Fibroblast of lung (primary cell): ENCODE results near the gene BCL2L13. TPM values are rescaled to one million over a fixed set of nuclear protein-coding genes. Genes with fewer than 3 reads are reported as not detected.

ENCODE experiments used
- DNase-seq, 2 donors: peaks; one replicate each; pipeline versions ENCODE4 v3.0.0 to v3.0.0-alpha.2; 2010; ENCODE audit warnings: low read depth in 2 of 2
- H2AFZ ChIP-seq: 2 replicates; pipeline ENCODE4 v1.5.1; 2012; ENCODE audit warnings: low read length, control low read depth, inconsistent platforms
- H3K27ac ChIP-seq: 2 replicates; pipeline ENCODE4 v1.5.1; 2011; ENCODE audit warnings: low read length, control low read depth; ENCODE audit not compliant: insufficient read depth
- H3K27me3 ChIP-seq: 2 replicates; pipeline ENCODE4 v1.5.1; 2011; ENCODE audit warnings: mild to moderate bottlenecking, low read length; ENCODE audit not compliant: control insufficient read depth, insufficient read depth
- H3K36me3 ChIP-seq: 2 replicates; pipeline ENCODE4 v1.5.1; 2011; ENCODE audit warnings: low read length; ENCODE audit not compliant: control insufficient read depth, insufficient read depth
- H3K4me1 ChIP-seq: 2 replicates; pipeline ENCODE4 v1.5.1; 2011; ENCODE audit warnings: low read length; ENCODE audit not compliant: control insufficient read depth, insufficient read depth; ENCODE audit errors: extremely low read depth
- H3K4me2 ChIP-seq: 2 replicates; pipeline ENCODE4 v1.5.1; 2011; ENCODE audit warnings: low read length, control low read depth; ENCODE audit not compliant: insufficient read depth; ENCODE audit errors: extremely low read depth
- H3K4me3 ChIP-seq, 4 experiments: fragments of 200-600 bp in 1 of 4; sonication (generic) in 1 of 4; replicated peaks in 1 of 4; 2 replicates each; pipeline ENCODE4 v1.5.1; 2011 to 2016; ENCODE audit warnings: low read length in 4 of 4, low read depth in 3 of 4, mild to moderate bottlenecking in 3 of 4, control low read depth in 2 of 4, inconsistent platforms in 1 of 4, mixed read lengths in 1 of 4; ENCODE audit not compliant: insufficient read depth in 1 of 4; ENCODE audit errors: control extremely low read depth in 1 of 4
- H3K79me2 ChIP-seq: 2 replicates; pipeline ENCODE4 v1.5.1; 2012; ENCODE audit warnings: mild to moderate bottlenecking, low read length, inconsistent platforms; ENCODE audit not compliant: control insufficient read depth, insufficient read depth
- H3K9ac ChIP-seq: 2 replicates; pipeline ENCODE4 v1.5.1; 2011; ENCODE audit warnings: mild to moderate bottlenecking, low read length, control low read depth; ENCODE audit not compliant: insufficient read depth
- H3K9me3 ChIP-seq: 2 replicates; pipeline ENCODE4 v1.5.1; 2012; ENCODE audit warnings: low read depth, low read length; ENCODE audit not compliant: control insufficient read depth, insufficient read depth
- H4K20me1 ChIP-seq: 2 replicates; pipeline ENCODE4 v1.5.1; 2011; ENCODE audit warnings: low read length; ENCODE audit not compliant: control insufficient read depth, insufficient read depth; ENCODE audit errors: extremely low read depth
- CTCF ChIP-seq, 2 donors: IDR thresholded peaks in 1 of 2; conservative IDR thresholded peaks in 1 of 2; 1 replicate in 1 of 2; 2 replicates in 1 of 2; pipeline ENCODE4 v1.5.1; 2011 to 2012; ENCODE audit warnings: low read length in 2 of 2, control low read depth in 1 of 2, inconsistent platforms in 1 of 2, low read depth in 1 of 2, mild to moderate bottlenecking in 1 of 2
- EZH2 ChIP-seq: IDR thresholded peaks from 2 replicates; pipeline ENCODE4 v1.5.1; 2012; ENCODE audit warnings: low read length, control low read depth, mild to moderate bottlenecking; ENCODE audit errors: missing control alignments
- polyA plus RNA-seq, 2 donors: library from polyadenylated mRNA; depleted of rRNA in 1 of 2; stranded (reverse) in 1 of 2; unstranded in 1 of 2; fragments of >200 nt; gene quantifications; 2 replicates each; pipeline ENCODE4 v1.2.1, GENCODE V29; 2011 to 2012; ENCODE audit warnings: missing spikeins in 1 of 2
- total RNA-seq: library from RNA; depleted of rRNA; stranded (reverse); fragments of >200 nt; gene quantifications from 2 replicates; pipeline ENCODE4 v1.2.1, GENCODE V29; 2014

Gene BCL2L13
- total and polyA plus RNA-seq, 2 donors (not counting 1 experiment from before 2014, with no cell fraction given): 65.1 to 76.8 TPM

- Histone ChIP-seq H3K9ac (no peak overlapping the region), H3K27ac (no peak overlapping the region), H3K9me3 (no peaks in the 10 kb centered on the region), H3K4me2 (no peak overlapping the region), H3K4me3 (no peak overlapping the region), H3K4me1 (peaks cover 3% of the 10 kb centered on the region), H3K27me3 (no peaks in the 10 kb centered on the region), H4K20me1 (no peaks in the 10 kb centered on the region), H3K36me3 (no peaks in the 10 kb centered on the region), H3K79me2 (no peaks in the 10 kb centered on the region), H2AFZ (no peak overlapping the region)
- no peak for DNase-seq
- TF ChIP-seq EZH2: no peak
- TF ChIP-seq CTCF (conservative IDR thresholded peaks at IDR 0.05 in 1 of 2, IDR thresholded peaks at IDR 0.05 in 1 of 2; ENCODE audit: low read depth in 1 of 2, low read length in 2 of 2): no peak
Observed at GRCh38 chr22:17779286-17780115, 140.9 kb downstream of the BCL2L13 start.

- H4K20me1 ChIP-seq: no peaks in the 10 kb centered on the region
- no peaks in the 10 kb centered on the region for H3K36me3 ChIP-seq
- no peak for DNase-seq
- no peak overlapping the region for H3K9ac ChIP-seq
- H2AFZ ChIP-seq: no peak overlapping the region
- H3K4me2 ChIP-seq: no peak overlapping the region
- no peaks in the 10 kb centered on the region for H3K27me3 ChIP-seq
- no peak overlapping the region for H3K27ac ChIP-seq
- H3K4me1 ChIP-seq: peaks cover 3% of the 10 kb centered on the region
- no peaks in the 10 kb centered on the region for H3K79me2 ChIP-seq
- TF ChIP-seq EZH2 (no peak), CTCF (conservative IDR thresholded peaks at IDR 0.05 in 1 of 2, IDR thresholded peaks at IDR 0.05 in 1 of 2; ENCODE audit: low read depth in 1 of 2, low read length in 2 of 2) (no peak)
- H3K9me3 ChIP-seq: no peaks in the 10 kb centered on the region
- no peak overlapping the region for H3K4me3 ChIP-seq
Observed at GRCh38 chr22:17780116-17780740, 141.7 kb downstream of the BCL2L13 start.

Other genes starting within 250 kb of the BCL2L13 start
- gene SLC25A18, start 75.3 kb upstream of the BCL2L13 start, total RNA-seq: under 0.01 TPM in 1 of 2 replicates, not detected in the other
- 0.26 TPM in 1 of 2 replicates, not detected in the other for gene SLC25A18, start 75.3 kb upstream of the BCL2L13 start, polyA plus RNA-seq
- 164 and 182 TPM in 2 replicates for gene ATP6V1E1, start 10.0 kb upstream of the BCL2L13 start, total RNA-seq
- 238 and 244 TPM in 2 replicates for gene ATP6V1E1, start 10.0 kb upstream of the BCL2L13 start, polyA plus RNA-seq
- gene BID, start 135.7 kb downstream of the BCL2L13 start, total RNA-seq: 13.4 and 17.7 TPM in 2 replicates
- 23.4 and 37.0 TPM in 2 replicates for gene BID, start 135.7 kb downstream of the BCL2L13 start, polyA plus RNA-seq